LoVo (cell line): ENCODE results near the gene PROKR2.

ENCODE experiments used
- DNase-seq: peaks from one replicate; pipeline ENCODE4 v3.0.0-alpha.2; 2016; ENCODE audit warnings: low spot score

PROKR2 gene

GRCh38 chr20:5316188-5317158, at the start of gene PROKR2:
PROKR2 (minus strand) TSS chr20:5316954; CDS start chr20:5314369, 2,585 bp downstream.
- no peak for DNase-seq

DNA sequence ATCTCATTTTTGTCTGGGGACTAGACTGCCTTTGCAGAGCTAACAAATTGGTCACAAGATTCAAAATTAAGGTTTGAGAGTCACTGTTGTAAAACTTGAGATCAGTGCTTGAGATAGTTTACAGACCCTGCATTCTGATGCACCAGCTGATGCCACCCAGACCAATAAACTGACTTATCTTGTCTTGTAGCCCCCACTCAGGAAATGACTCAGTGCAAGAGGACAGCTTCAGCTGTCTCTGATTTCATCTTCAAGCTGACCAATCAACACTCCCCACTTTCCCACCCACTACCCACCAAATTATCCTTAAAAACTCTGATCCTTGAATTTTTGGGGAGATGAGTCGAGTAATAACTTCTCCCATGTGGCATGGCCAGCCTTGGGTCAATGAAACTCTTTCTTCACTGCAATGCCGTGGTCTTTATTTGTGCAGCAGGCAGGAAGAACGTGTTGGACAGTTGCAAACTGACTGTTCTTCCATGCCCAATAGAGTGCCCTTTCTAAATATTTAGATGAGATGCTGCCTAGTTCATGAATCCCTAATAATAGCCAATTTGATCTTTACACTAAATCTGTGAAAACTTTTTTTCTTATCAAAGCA, 48.3 kb upstream of the PROKR2 start:
- DNase-seq = no peak

GRCh38 chr20:5364136-5364821, 47.5 kb upstream of the PROKR2 start:
- DNase-seq = peak; percentile 22

GRCh38 chr20:5362771-5363170, 46.0 kb upstream of the PROKR2 start:
- no peak for DNase-seq

- no peak for DNase-seq
These were observed 44.4 kb upstream of the PROKR2 start for GRCh38 chr20:5361176-5361575.

DNA sequence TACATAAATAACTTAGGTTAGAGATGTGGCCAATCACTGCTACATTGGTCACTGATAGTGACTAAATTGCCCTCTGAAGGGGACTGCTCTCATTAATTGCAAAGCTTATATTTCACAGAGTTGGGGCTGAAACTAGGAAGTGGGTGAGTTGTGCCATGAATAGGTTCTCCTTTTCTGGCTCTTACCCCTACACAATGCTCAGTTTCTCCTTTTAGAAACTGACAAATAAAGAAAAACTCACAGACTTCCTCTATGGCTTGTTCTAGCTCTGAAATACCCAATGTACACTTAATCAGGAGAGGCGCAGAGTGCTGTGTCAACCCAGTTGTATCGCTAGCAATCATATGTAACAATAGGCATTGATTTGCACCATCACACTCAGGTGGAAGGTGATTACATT, 41.2 kb upstream of the PROKR2 start:
- DNase-seq = no peak

GRCh38 chr20:5356941-5357340, 40.2 kb upstream of the PROKR2 start:
- no peak for DNase-seq

DNA sequence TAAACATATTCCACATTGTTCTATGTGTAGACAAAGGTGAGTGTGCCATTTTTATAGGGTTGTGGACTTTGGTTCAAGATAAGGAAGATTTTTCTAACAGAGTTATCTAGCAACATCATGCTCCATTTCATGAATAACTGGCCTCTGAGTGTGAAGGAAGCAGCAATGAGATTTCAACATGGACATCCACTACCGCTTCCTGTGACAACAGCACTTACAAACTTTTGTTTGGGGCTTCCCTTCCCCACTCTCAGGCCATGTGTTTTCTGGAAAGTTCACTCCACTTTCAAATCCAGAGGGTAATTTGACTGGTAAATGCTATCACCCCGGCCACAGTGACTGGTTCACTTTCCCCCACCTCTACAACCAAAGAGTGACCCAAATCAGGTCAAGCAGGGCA, 38.1 kb upstream of the PROKR2 start:
- no peak for DNase-seq

- DNase-seq = peak; percentile 28
These were observed 37.1 kb upstream of the PROKR2 start for GRCh38 chr20:5353624-5354496.

DNA sequence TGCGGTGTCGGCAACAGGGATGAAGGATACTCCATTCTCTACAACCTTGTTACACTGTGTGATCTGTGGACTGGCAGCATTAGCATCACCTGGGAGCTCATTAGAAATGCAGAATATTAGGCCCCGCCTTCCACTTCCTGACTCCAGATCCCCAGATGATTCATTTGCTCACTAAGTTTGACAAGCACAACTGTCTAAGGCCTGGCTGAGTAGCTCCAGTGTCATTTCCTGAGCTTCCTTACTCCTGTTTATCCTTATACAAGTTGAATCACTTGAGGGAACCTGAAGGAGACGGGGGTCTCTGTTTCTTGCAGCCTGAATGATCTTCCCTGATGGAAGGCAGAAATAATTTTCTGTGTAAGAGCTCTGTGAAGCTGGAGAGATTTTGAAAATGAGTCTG, 32.7 kb upstream of the PROKR2 start:
- DNase-seq = no peak

DNA sequence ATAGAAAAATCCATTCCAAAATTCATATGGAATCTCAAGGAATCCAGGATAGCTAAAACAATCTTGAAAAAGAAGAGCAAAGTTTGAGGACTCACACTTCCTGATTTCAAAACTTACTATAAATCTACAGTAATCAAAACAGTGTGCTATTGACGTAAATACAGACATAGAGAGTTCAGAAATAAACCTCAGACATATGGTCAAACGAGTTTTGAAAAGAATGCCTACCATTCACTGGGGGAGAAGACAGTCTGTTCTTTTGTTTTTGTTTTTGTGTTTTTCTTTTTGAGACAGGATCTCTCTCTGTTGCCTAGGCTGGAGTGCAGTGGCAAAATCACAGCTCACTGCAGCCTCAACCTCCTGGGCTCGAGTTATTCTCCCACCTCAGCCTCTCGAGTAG, 25.3 kb upstream of the PROKR2 start:
- DNase-seq = no peak

GRCh38 chr20:5331340-5331739, 14.6 kb upstream of the PROKR2 start:
- DNase-seq = no peak

DNA sequence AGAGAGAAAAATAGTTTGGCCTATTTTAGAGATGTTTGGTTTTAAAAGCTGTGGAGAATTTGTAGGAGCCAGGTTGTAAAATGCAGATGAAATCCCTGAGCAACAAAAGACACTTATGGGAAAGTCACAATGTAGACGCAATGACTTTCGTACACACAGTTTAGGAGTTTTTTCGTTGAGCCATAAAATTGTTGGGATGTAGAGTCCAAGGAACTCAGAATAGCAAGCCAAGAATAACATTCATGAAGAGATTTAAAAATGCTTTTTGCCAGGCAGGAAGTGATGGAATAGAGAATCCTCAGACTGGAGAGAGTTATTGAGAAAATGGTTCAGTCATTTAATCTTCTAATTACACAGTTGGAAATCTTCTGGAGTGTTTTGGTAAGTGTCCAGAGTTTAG, 11.5 kb upstream of the PROKR2 start:
- no peak for DNase-seq

DNA sequence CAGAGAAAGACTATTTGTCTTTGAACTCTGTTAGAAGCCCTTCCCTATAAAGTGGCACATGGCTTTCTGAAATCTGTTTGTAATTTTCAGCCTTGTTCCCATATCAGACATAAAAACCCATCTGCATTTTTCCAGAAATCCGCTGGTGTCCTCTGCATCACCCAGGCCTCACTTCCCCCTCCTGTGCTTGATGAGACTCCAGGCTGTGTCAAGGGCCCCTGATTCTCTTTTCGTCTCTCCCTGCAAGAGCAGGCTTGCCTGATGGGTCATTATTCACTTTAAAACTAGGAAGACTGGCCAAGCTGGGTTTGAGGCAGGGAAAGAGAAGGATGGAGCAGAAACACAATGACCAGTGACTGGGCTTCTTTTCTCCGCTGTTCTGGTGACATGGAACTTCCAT, 10.6 kb upstream of the PROKR2 start:
- DNase-seq = no peak

GRCh38 chr20:5315807-5316187, 957 bp downstream of the PROKR2 start:
- no peak for DNase-seq

- DNase-seq = no peak
These were observed 2.8 kb downstream of the PROKR2 start for GRCh38 chr20:5313916-5314315.

- DNase-seq = no peak
These were observed 4.2 kb downstream of the PROKR2 start for GRCh38 chr20:5312518-5312917.

DNA sequence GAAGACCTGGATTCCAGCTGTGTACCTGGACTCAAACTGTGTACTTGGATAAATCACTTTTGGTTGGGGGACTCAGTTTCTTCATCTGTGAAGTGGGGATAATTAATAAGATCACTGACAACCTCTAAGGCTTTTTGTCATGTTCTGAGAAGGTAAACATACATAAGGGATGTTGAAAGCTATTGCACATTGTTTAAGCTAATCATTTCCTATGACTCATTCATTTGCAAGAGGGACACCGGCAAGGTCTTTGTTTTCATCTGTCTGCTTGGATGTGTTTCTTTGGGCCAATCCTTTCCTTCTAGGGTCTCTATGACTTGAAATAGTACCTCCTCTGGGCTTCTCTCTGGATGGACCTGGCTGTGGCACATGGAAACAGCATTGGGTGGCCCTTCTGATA, 6.8 kb downstream of the PROKR2 start:
- DNase-seq = no peak

DNA sequence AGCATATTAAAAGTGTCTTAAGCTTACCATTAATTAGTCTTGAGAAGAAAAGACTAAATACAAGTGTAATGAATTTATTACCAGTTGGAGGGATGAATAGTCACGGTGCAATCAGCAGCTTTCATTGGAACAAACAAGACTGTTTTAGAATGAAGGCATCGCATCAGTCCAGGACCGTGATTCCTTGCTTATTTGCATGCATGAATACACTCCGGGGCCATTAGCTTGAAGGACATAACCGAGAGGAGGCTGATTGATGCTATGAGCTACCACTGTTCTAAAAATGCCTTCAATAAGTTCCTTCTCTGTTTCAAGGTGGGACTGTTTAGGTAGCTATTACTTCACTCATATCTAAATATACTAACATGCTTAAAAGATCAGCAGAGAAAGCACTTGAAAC, 17.9 kb downstream of the PROKR2 start:
- DNase-seq = no peak

DNA sequence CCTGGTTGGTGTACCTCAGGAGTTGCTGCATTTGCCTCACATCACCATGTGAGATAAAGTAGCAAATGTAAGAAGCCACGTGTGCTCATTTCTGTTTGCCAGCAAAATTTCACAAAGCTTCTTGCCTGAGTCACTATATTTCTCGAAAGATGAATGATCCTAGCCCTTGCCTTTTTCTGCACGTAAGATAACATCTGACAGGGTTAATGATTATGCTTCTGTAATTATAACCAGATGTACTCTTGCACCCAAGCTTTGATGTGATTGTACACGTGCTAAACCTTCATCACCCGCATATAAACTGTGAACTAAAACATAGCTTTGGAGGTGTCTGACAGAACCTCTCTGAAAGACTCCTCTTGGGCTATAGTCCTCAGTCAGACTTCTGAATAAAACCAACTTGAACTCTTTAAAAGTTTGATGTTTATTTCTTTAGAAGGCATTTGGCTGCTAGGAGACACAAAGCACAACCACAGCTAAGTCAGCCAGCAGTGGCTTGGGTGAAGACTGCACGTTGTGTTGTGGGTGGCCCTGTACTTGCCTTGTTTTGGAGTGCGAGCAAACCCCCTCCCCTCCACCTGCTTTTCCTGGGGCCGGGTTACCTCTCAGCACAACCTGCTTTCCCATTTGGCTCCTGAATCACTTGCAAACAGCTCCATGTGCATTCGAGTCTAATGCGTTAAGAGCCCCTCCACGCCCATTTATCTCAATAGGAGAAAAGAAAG, 19.3 kb downstream of the PROKR2 start:
- no peak for DNase-seq

DNA sequence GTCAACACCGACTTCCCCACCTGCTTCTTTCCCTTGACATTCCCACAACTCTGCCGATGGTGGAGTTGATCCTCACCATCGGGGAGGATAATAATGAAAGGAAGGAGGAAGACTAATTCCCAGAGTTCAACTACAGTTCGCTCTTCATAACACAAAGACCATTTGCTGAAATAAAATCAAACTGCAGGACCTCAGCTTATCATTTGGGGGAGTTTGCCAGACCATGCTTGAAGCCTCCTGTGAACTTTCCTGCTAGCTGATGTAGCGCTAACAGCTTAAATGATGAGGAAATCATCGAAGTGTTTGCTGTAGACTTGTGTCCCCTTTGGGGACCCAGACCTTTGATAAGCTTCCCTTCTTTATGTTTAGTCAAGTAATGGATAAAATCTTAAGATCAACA, 26.2 kb downstream of the PROKR2 start:
- DNase-seq = no peak
